Erythroblast (primary cell): ENCODE measurements around the gene CRACR2A.

ENCODE experiments used
- GATA1 ChIP-seq: IDR thresholded peaks from 2 replicates; pipeline ENCODE4 v1.6.1; 2011; ENCODE audit warnings: low read depth, mild to moderate bottlenecking, control low read depth, low read length, moderate library complexity
- POLR2A ChIP-seq: IDR thresholded peaks from 2 replicates; pipeline ENCODE4 v1.6.1; 2011; ENCODE audit warnings: mild to moderate bottlenecking, low read length

DNA sequence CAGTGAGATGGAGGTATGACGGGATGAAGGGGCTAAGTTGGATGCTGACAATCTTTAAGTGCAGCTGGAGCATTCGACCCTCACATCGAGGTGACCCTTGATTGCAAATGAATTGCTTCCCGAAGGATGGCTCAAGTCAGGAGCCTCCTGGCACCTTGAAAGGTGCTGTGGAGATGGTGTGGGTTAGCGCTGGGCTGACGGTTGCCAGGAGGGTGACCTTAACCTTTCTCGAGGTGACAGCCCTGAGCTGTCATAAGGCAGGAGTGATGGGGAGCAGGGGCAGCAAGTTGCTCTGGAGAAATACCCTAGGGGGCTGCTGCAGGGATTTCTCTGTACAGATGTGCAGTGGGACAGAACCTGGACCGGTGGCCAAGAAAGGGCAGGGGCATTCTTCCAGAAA, 122.8 kb downstream of the CRACR2A start:
- TF ChIP-seq POLR2A (no peak), GATA1 (no peak)
